VCaP (cell line): ENCODE measurements around the gene GBGT1.

Source experiments
- H3K27ac ChIP-seq: fragments of 450-650 bp; 2 replicates; pipeline ENCODE4 v1.5.1; 2017
- TF ChIP-seq, protein P1 (sequence below): fragments of 450-650 bp; conservative IDR thresholded peaks from 2 replicates; pipeline ENCODE4 v1.5.1; 2017; ENCODE audit warnings: mild to moderate bottlenecking, moderate library complexity

Gene GBGT1

DNA sequence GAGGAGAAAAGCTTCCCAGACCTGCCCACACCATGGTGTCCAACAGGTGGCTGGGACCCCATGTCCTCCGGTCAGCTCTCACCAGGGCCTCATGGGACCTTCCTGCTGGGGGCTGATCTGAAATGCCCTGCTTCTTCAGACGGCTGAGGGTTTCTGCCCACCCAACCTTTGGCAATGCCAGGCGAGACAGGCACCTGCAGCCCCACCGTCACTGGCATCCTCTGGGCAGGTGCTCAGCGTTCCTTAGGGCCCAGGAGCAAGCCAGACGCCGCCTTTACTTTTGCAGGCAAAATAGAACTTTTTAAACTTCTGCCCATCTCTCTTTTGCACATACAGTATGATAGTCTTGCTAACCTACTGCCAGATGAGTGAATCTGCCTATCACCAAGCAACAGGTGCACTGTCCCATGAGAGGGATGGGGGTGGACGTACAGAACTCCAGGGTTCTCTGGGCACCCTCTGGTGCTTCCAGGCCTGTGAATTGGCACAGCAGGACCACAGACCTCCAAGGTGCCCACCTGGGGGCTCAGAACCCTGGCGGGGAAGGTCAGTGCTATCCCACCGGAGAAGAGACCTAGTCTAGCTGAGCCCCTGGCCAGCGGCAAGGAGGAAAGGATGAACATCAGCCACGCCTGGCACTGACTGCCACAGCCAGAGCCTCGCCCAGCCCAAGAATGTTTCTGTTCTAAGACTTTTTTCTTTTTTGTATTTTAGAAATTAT, 37.9 kb upstream of the GBGT1 start:
- TF ChIP-seq, protein P1, sequence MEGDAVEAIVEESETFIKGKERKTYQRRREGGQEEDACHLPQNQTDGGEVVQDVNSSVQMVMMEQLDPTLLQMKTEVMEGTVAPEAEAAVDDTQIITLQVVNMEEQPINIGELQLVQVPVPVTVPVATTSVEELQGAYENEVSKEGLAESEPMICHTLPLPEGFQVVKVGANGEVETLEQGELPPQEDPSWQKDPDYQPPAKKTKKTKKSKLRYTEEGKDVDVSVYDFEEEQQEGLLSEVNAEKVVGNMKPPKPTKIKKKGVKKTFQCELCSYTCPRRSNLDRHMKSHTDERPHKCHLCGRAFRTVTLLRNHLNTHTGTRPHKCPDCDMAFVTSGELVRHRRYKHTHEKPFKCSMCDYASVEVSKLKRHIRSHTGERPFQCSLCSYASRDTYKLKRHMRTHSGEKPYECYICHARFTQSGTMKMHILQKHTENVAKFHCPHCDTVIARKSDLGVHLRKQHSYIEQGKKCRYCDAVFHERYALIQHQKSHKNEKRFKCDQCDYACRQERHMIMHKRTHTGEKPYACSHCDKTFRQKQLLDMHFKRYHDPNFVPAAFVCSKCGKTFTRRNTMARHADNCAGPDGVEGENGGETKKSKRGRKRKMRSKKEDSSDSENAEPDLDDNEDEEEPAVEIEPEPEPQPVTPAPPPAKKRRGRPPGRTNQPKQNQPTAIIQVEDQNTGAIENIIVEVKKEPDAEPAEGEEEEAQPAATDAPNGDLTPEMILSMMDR, result no peak
- no peak overlapping the region for H3K27ac ChIP-seq

DNA sequence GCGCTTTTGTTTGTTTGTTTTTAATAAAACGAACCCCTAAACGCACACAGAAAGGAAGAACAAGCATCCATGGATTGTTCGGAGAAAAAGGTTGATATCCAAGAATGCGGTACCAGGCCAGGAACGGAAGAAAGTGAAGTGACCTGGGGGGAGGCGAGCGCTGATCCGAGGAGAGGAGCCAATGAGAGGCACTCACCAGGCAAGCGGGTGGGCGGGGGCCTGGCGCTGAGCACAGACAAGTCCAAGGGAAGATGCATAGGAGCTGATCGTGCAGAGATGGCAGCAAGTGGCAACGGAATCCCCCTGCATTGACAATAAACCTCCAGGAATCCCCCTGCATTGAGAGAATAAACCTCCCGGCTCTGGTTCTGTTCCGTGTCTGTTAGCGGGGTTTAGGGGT, 36.9 kb upstream of the GBGT1 start:
- TF ChIP-seq, protein P1, result no peak
- H3K27ac ChIP-seq, result no peak overlapping the region

DNA sequence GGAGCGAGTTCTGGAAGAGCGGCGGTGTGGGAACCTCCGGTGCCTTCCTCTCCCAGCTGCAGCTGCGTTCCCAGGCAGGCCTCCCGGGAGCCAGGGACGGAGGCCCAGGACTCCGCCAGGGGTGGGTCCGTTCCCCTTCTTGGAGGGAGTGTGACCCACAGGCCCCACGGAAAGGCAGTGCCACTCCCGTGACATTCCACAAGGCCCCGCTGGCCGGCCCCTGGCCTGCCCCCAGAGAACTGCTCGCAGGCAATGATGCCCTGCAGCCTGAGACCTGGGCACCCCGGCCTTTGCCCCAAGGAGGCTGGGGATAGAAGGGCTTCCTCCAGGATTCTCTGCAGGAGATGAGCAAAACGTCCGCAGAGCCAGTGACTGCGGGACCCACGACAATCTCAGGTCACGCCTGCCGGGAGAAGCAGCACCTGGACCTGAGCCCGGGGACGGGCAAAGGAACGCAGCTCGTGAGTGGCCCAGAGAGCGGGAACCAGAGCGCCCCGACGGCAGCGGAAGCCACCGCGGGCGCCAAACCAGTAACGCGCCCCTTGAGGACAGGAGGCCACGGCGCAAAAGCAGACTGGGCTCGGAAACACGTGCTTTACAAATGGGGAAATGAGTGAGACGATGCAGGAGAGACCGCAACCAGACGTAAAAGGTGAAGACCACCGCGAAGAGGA, 36.1 kb upstream of the GBGT1 start:
- TF ChIP-seq, protein P1, result no peak
- no peak overlapping the region for H3K27ac ChIP-seq

DNA sequence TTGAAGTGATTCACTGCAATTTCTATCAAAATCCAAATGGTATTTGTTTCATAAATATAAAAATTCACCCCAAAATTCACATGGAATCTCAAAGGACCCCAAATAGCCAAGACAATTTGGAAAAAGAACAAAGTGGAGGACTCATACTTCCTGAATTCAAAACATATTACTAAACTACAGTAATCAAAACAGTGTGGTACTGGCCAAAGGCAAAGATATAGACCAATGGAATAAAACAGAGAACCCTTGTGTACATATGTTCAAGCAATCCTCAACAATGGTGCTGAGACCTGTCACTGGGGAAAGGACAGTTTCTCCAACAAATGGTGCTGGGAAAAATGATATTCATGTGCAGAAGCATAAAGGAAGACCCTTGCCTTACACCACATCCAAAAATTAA, 31.3 kb upstream of the GBGT1 start:
- TF ChIP-seq, protein P1, result no peak
- H3K27ac ChIP-seq, result no peak overlapping the region

DNA sequence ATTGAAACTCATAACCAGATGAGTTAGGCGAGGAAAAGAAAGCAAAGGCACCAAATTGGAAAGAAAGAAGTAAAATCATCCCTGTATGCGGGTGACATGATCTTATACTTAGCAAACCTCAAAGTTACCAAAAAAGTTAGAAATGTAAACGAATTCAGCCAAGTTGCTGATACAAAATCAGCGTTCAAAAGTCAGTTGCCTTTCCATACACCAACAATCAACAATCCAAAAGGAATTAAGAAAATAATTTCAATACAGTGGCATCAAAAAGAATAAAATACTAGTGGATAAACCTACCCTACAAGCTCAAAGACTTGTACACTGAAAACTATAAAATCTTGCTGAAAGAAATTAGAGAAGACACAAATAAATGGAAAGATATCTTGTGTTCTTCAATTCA, 30.9 kb upstream of the GBGT1 start:
- no peak overlapping the region for H3K27ac ChIP-seq
- TF ChIP-seq, protein P1, result no peak

DNA sequence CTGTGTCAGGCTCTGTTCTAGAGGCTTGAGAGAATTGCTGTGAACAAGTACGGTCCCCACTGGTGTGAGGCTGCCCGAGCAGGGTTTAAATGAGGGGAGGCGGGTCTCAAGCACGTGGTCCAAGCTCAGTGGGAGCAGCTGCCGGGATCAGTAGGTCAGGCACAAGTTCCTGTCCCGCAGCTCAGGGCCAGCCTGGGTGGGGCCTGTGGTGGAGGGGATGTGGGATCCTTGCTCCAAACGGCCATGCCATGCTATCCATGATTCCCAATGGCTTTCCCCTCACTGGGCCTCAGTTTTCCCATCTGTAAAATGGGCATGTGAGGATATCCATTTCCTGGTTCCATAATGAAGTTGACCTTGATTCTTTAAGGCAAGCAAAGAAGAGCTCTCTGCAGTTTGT, 28.3 kb upstream of the GBGT1 start:
- no peak overlapping the region for H3K27ac ChIP-seq
- TF ChIP-seq, protein P1, result no peak

DNA sequence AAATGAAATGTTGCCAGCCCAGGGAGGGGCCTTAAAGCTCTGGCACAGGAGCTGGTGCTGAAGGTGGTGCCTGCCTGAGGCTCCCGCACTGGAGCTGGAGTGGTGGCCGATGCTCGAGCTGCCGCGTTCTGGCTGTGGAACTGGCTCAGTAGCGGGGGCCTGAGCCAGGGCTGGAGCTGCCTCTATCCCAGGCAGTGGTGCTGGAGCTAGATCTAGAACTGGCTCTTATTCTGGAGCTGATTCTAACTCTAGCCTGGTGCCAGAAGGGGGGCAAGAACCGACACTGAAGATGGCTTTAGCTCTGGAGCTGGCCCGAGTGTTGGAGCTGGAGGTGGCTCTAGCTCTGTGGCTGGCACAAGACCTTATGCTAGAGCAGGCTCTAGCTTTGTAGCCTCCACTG, 26.1 kb upstream of the GBGT1 start:
- no peak overlapping the region for H3K27ac ChIP-seq
- TF ChIP-seq, protein P1, result no peak
